MG63 (cell line): ENCODE measurements around the gene GGTLC1. TPM values are rescaled to one million over a fixed set of nuclear protein-coding genes. Genes with fewer than 3 reads are reported as not detected.
"Not testable (repeated sequence)": the region's sequence is repeated elsewhere in the genome, so short reads cannot be mapped to it uniquely, and the experiment has no call there.

Experiments
- DNase-seq: peaks from one replicate; pipeline ENCODE4 v3.0.0-alpha.2; 2020
- H3K27me3 ChIP-seq: fragments of 250-450 bp; sonication (Bioruptor Pico); 2 replicates; pipeline ENCODE4 v1.5.1; 2020; ENCODE audit warnings: mild to moderate bottlenecking, moderate library complexity
- H3K36me3 ChIP-seq: fragments of 250-450 bp; sonication (Bioruptor Pico); 2 replicates; pipeline ENCODE4 v1.5.1; 2020; ENCODE audit warnings: mild to moderate bottlenecking, moderate library complexity
- H3K4me3 ChIP-seq: fragments of 250-450 bp; sonication (Bioruptor Pico); 2 replicates; pipeline ENCODE4 v1.5.1; 2020; ENCODE audit warnings: mild to moderate bottlenecking, moderate library complexity
- H3K9me3 ChIP-seq: fragments of 250-450 bp; sonication (Bioruptor Pico); 2 replicates; pipeline ENCODE4 v1.5.1; 2020; ENCODE audit warnings: mild to moderate bottlenecking, moderate library complexity
- total RNA-seq: library from RNA; depleted of rRNA; stranded (reverse); fragments of >200 nt; shearing (Covaris generic); gene quantifications from 2 replicates; pipeline ENCODE4 v1.2.3, GENCODE V29; 2014; ENCODE audit warnings: low replicate concordance

GGTLC1 gene
- total RNA-seq, 1 experiment from 2014 or later = not detected

- H3K9me3 ChIP-seq, DNase-seq, H3K36me3 ChIP-seq, H3K4me3 ChIP-seq, H3K27me3 ChIP-seq: not testable (repeated sequence)
Measured at GRCh38 chr20:23981014-23981413, 7.6 kb downstream of the GGTLC1 start.

GRCh38 chr20:23979899-23980811 is 8.4 kb downstream of the GGTLC1 start:
- not testable (repeated sequence) for DNase-seq, H3K9me3 ChIP-seq

GRCh38 chr20:23979380-23979779 is 9.2 kb downstream of the GGTLC1 start:
- H3K27me3 ChIP-seq, H3K36me3 ChIP-seq, H3K9me3 ChIP-seq, H3K4me3 ChIP-seq, DNase-seq: not testable (repeated sequence)

More at GRCh38 chr20:23979899-23980811, 8.4 kb downstream of the GGTLC1 start:
- not testable (repeated sequence) for H3K36me3 ChIP-seq, H3K4me3 ChIP-seq, H3K27me3 ChIP-seq

GRCh38 chr20:23978457-23978856 is 10.1 kb downstream of the GGTLC1 start:
- DNase-seq, H3K36me3 ChIP-seq: not testable (repeated sequence)

GRCh38 chr20:23974966-23975365 is 13.6 kb downstream of the GGTLC1 start:
- no peak for DNase-seq
- H3K9me3 ChIP-seq = no peaks in the 10 kb centered on the region
- H3K4me3 ChIP-seq = no peak overlapping the region
- no peaks in the 10 kb centered on the region for H3K36me3 ChIP-seq
- H3K27me3 ChIP-seq = no peaks in the 10 kb centered on the region

More at GRCh38 chr20:23978457-23978856, 10.1 kb downstream of the GGTLC1 start:
- not testable (repeated sequence) for H3K9me3 ChIP-seq, H3K4me3 ChIP-seq, H3K27me3 ChIP-seq

GRCh38 chr20:23971310-23971709 is 17.3 kb downstream of the GGTLC1 start:
- H3K27me3 ChIP-seq = no peaks in the 10 kb centered on the region
- H3K36me3 ChIP-seq = no peaks in the 10 kb centered on the region
- DNase-seq = no peak
- no peak overlapping the region for H3K4me3 ChIP-seq
- H3K9me3 ChIP-seq = no peaks in the 10 kb centered on the region

- DNase-seq = no peak
- Histone ChIP-seq H3K9me3 (no peaks in the 10 kb centered on the region), H3K27me3 (no peaks in the 10 kb centered on the region), H3K4me3 (no peak overlapping the region), H3K36me3 (no peaks in the 10 kb centered on the region)
Measured at GRCh38 chr20:23970049-23970448, 18.5 kb downstream of the GGTLC1 start.

- Histone ChIP-seq H3K4me3 (no peak overlapping the region), H3K9me3 (no peaks in the 10 kb centered on the region), H3K36me3 (no peaks in the 10 kb centered on the region), H3K27me3 (no peaks in the 10 kb centered on the region)
- DNase-seq = no peak
Measured at GRCh38 chr20:23967616-23967979, 21.0 kb downstream of the GGTLC1 start.

- no peaks in the 10 kb centered on the region for H3K9me3 ChIP-seq
- no peak overlapping the region for H3K4me3 ChIP-seq
- no peaks in the 10 kb centered on the region for H3K36me3 ChIP-seq
- no peaks in the 10 kb centered on the region for H3K27me3 ChIP-seq
- DNase-seq = no peak
Measured at GRCh38 chr20:23966927-23967615, 21.5 kb downstream of the GGTLC1 start.

- no peak for DNase-seq
- no peaks in the 10 kb centered on the region for H3K9me3 ChIP-seq
Measured at GRCh38 chr20:23966298-23966697, 22.3 kb downstream of the GGTLC1 start.

GRCh38 chr20:23963941-23964340 is 24.6 kb downstream of the GGTLC1 start:
- H3K9me3 ChIP-seq = no peaks in the 10 kb centered on the region
- DNase-seq = no peak
- no peaks in the 10 kb centered on the region for H3K27me3 ChIP-seq
- no peak overlapping the region for H3K4me3 ChIP-seq
- H3K36me3 ChIP-seq = no peaks in the 10 kb centered on the region

More at GRCh38 chr20:23966298-23966697, 22.3 kb downstream of the GGTLC1 start:
- Histone ChIP-seq H3K36me3 (no peaks in the 10 kb centered on the region), H3K27me3 (no peaks in the 10 kb centered on the region), H3K4me3 (no peak overlapping the region)

- H3K27me3 ChIP-seq = no peaks in the 10 kb centered on the region
- no peaks in the 10 kb centered on the region for H3K36me3 ChIP-seq
- DNase-seq = no peak
- H3K4me3 ChIP-seq = no peak overlapping the region
- no peaks in the 10 kb centered on the region for H3K9me3 ChIP-seq
Measured at GRCh38 chr20:23962272-23962671, 26.3 kb downstream of the GGTLC1 start.

GRCh38 chr20:23959054-23959453 is 29.5 kb downstream of the GGTLC1 start:
- no peaks in the 10 kb centered on the region for H3K36me3 ChIP-seq
- no peak overlapping the region for H3K4me3 ChIP-seq
- no peaks in the 10 kb centered on the region for H3K27me3 ChIP-seq
- no peak for DNase-seq
- no peaks in the 10 kb centered on the region for H3K9me3 ChIP-seq

- no peak overlapping the region for H3K4me3 ChIP-seq
- DNase-seq = no peak
- H3K9me3 ChIP-seq = no peaks in the 10 kb centered on the region
- H3K27me3 ChIP-seq = no peaks in the 10 kb centered on the region
- no peaks in the 10 kb centered on the region for H3K36me3 ChIP-seq
Measured at GRCh38 chr20:23955896-23956295, 32.7 kb downstream of the GGTLC1 start.

GRCh38 chr20:23954008-23954745 is 34.4 kb downstream of the GGTLC1 start:
- Histone ChIP-seq H3K36me3 (no peaks in the 10 kb centered on the region), H3K9me3 (no peaks in the 10 kb centered on the region), H3K4me3 (no peak overlapping the region), H3K27me3 (no peaks in the 10 kb centered on the region)
- no peak for DNase-seq

GRCh38 chr20:23946206-23946605 is 42.4 kb downstream of the GGTLC1 start:
- H3K27me3 ChIP-seq = no peaks in the 10 kb centered on the region
- H3K36me3 ChIP-seq = no peaks in the 10 kb centered on the region
- no peak overlapping the region for H3K4me3 ChIP-seq
- DNase-seq = no peak
- H3K9me3 ChIP-seq = no peaks in the 10 kb centered on the region

- no peak for DNase-seq
- Histone ChIP-seq H3K36me3 (no peaks in the 10 kb centered on the region), H3K4me3 (no peak overlapping the region), H3K9me3 (no peaks in the 10 kb centered on the region), H3K27me3 (no peaks in the 10 kb centered on the region)
Measured at GRCh38 chr20:23943304-23943703, 45.3 kb downstream of the GGTLC1 start.
